K562 (cell line): ENCODE results near the gene KRTAP10-9. TPM values are rescaled to one million over a fixed set of nuclear protein-coding genes. Genes with fewer than 3 reads are reported as not detected.

Experiments
- BRD9 ChIP-seq: fragments of 450-650 bp; IDR thresholded peaks from 2 replicates; pipeline ENCODE4 v1.6.1; 2018; ENCODE audit warnings: low read depth; ENCODE audit not compliant: partially characterized antibody
- CEBPG ChIP-seq, 3 experiments: fragments of 200-800 bp in 1 of 3; sonication (Bioruptor generic) in 1 of 3; sonication (generic) in 1 of 3; formaldehyde crosslinking in 1 of 3; IDR thresholded peaks in 2 of 3; conservative IDR thresholded peaks in 1 of 3; 2 replicates each; pipeline versions ENCODE4 v1.6.1 to v1.8.0; 2016 to 2022; ENCODE audit warnings: missing compliant biosample characterization in 2 of 3, missing genetic modification characterization in 2 of 3, mild to moderate bottlenecking in 1 of 3, missing genetic modification reagents in 1 of 3
- FOXA1 ChIP-seq: fragments of 450-650 bp; IDR thresholded peaks from 2 replicates; pipeline ENCODE4 v1.6.1; 2016; ENCODE audit warnings: mild to moderate bottlenecking, borderline replicate concordance
- FOXJ3 ChIP-seq: sonication (generic); formaldehyde crosslinking; IDR thresholded peaks from 2 replicates; pipeline ENCODE4 v1.4.0; 2020; ENCODE audit warnings: mild to moderate bottlenecking, missing genetic modification reagents
- THRAP3 ChIP-seq: fragments of 450-650 bp; IDR thresholded peaks from 2 replicates; pipeline ENCODE4 v1.6.1; 2016; ENCODE audit warnings: mild to moderate bottlenecking, inconsistent platforms, borderline replicate concordance
- ZKSCAN1 ChIP-seq: fragments of 150-350 bp; IDR thresholded peaks from 2 replicates; pipeline ENCODE4 v1.6.1; 2016; ENCODE audit warnings: low read depth, low read length
- ZNF165 ChIP-seq: fragments of 250-450 bp; sonication (Bioruptor Pico); IDR thresholded peaks from 2 replicates; pipeline ENCODE4 v1.4.0; 2020; ENCODE audit warnings: borderline replicate concordance
- polyA plus RNA-seq, 8 experiments: library from polyadenylated mRNA; depleted of rRNA in 4 of 8; stranded (reverse) in 5 of 8; unstranded in 3 of 8; fragments of >200 nt; fragmentation: Nextera tagmentation in 2 of 8; fragmentation: Illumina TruSeq in 1 of 8; extraction: Ambion mirVana in 2 of 8; extraction: Trizol in 1 of 8; gene quantifications; 2 replicates each; pipeline versions ENCODE4 v1.2.1 to v1.2.3, GENCODE V29; 2011 to 2014; ENCODE audit warnings: inconsistent platforms in 1 of 8, missing spikeins in 1 of 8
- total RNA-seq, 7 experiments: library from RNA; depleted of rRNA in 6 of 7; stranded (reverse); fragments of >200 nt in 6 of 7; fragmentation: Illumina TruSeq in 2 of 7; extraction: Trizol in 2 of 7; gene quantifications; 2 replicates each; pipeline versions ENCODE4 v1.2.1 to v1.2.3, GENCODE V29; 2011 to 2021; ENCODE audit warnings: low replicate concordance in 1 of 7
- TF ChIP-seq, protein P1 (sequence below): fragments of 250-450 bp; sonication (Bioruptor Pico); IDR thresholded peaks from 2 replicates; pipeline ENCODE4 v1.8.0; 2021; ENCODE audit warnings: borderline replicate concordance, mild to moderate bottlenecking, moderate library complexity; ENCODE audit not compliant: poor library complexity, severe bottlenecking
- TF ChIP-seq, protein P2 (sequence below): sonication (generic); formaldehyde crosslinking; IDR thresholded peaks from 2 replicates; pipeline ENCODE4 v1.8.0; 2022; ENCODE audit warnings: missing genetic modification reagents, mild to moderate bottlenecking, moderate library complexity, borderline replicate concordance
- TF ChIP-seq, protein P3 (sequence below): fragments of 450-650 bp; formaldehyde crosslinking; IDR thresholded peaks from 2 replicates; pipeline ENCODE4 v1.4.0; 2020; ENCODE audit warnings: mild to moderate bottlenecking

KRTAP10-9 gene
- total and polyA plus RNA-seq, 9 of the 15 experiments (the other 6 are each of a cell fraction or from before 2014, with no cell fraction given), result not detected

DNA sequence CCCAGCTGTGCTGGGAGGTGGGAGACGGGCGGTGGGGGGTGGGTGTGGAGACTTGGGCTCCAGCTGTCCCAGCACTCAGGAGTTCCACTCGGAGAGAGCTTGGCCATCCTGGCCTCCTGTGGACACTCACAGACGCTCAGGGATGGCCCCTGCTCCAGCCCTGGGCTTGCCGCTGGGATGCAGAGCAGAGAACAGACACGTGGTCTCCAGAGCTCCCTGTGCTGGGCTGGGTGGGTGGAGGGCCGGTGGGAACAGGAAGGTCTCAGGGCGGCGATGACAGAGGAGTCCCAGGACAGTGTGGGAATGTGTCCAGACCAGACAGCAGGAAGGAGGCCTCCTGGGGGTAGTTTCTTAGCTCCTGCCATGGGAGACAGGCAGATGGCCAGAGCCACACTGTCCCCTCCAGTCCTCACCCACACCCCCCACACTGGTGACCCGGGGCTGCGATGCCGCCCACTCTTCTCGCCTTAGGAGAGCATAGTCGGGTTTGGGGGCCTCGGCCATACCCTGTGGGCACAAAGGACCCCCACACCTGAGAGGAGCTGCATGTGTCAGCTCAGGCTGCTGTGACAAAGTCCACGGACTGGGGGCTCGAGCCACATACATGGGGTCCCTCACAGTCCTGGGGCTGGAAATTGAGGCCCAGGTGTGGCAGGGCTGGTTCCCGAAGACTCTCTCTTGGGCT lies 2.0 kb downstream of the KRTAP10-9 start (continued):
- TF ChIP-seq ZKSCAN1 (no peak), FOXJ3 (no peak), ZNF165 (CRISPR knock-in tag) (no peak), FOXA1 (no peak), BRD9 (no peak), THRAP3 (no peak), CEBPG (CRISPR knock-in tag; IDR thresholded peaks at IDR 0.05) (no peak), CEBPG (tag; conservative IDR thresholded peaks at IDR 0.05 in 1 of 2, IDR thresholded peaks at IDR 0.05 in 1 of 2) (no peak)
- TF ChIP-seq, protein P1, sequence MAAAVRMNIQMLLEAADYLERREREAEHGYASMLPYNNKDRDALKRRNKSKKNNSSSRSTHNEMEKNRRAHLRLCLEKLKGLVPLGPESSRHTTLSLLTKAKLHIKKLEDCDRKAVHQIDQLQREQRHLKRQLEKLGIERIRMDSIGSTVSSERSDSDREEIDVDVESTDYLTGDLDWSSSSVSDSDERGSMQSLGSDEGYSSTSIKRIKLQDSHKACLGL (CRISPR knock-in tag), result no peak
- TF ChIP-seq, protein P2, sequence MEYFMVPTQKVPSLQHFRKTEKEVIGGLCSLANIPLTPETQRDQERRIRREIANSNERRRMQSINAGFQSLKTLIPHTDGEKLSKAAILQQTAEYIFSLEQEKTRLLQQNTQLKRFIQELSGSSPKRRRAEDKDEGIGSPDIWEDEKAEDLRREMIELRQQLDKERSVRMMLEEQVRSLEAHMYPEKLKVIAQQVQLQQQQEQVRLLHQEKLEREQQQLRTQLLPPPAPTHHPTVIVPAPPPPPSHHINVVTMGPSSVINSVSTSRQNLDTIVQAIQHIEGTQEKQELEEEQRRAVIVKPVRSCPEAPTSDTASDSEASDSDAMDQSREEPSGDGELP (CRISPR knock-in tag), result no peak
- TF ChIP-seq, protein P3, sequence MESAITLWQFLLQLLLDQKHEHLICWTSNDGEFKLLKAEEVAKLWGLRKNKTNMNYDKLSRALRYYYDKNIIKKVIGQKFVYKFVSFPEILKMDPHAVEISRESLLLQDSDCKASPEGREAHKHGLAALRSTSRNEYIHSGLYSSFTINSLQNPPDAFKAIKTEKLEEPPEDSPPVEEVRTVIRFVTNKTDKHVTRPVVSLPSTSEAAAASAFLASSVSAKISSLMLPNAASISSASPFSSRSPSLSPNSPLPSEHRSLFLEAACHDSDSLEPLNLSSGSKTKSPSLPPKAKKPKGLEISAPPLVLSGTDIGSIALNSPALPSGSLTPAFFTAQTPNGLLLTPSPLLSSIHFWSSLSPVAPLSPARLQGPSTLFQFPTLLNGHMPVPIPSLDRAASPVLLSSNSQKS, result no peak
